Measurements from ENCODE around the gene MAPK11.

MAPK11 gene

DNA sequence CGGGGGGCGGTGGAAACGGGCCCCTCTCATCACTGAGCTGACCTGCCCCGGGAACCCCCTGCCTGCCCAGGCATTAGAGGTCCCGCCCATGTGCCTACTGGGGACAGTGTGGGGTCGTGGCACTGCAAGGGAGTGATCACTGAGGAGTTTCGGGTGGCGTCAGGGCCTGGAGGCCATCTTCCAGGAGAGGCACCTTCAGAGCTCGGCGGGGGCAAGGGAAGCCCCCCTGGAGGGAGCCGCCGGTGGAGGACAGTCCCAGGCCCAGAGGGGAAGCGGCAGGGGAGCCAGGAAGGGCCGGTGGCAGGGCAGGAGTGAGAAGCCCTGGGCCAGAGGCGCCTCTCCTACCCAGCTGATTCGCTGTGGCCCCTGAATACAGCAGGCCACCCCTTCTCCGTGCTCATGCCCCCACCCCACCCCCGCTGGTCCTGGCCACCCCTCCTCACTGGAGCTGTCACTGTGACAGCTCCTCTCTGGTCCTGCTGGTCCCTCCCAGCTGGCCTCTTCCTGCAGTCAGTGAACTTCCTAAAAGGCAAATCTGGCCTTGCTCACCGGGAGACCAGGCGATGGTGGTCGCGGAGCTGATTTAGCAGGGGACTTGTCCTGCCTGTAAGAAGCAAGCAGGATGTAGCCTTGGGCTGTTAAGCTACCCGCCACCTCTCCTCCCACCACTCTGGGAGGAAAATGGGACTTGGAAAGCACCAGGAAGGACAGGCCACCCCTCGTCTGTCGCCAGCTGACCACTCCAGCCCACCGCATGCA is 2.0 kb upstream of the MAPK11 start:
- H3K9ac ChIP-seq (ENCODE audit: low read depth, low read length): no peak overlapping the region
- H3K36me3 ChIP-seq (ENCODE audit: insufficient read depth, low read length): peaks cover 6% of the 10 kb centered on the region
- peaks cover 8% of the 10 kb centered on the region; the same call in 1 of the 2 replicates for H3K9me3 ChIP-seq (ENCODE audit: control insufficient read depth, insufficient read depth, low read length)
- H3K4me1 ChIP-seq (ENCODE audit: insufficient read depth, low read length): peaks cover 10% of the 10 kb centered on the region; the same call in 1 of the 2 replicates

DNA sequence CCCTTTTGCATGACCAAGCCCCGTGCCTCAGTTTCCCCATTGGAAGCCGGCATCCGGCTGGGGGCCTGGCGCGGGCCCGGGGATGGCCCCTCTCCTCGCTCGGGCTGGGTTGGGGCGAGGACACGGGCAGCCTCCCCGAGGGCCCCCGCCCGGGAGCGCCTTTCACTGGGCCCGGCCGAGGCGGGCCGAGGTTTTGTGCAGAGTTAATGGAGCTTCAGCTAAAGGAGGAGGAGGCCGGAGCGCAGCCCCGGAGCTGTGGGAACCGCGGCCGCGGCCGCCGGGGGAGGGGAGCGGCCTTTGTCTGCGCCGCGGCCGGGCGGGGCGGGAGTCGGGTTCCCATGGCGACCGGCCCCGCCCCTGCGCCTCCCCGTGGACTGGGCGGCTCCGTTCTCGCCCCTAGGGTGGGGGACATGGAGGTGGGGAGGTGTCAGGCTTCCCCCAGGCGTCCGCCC is 1.4 kb upstream of the MAPK11 start:
- H3K9ac ChIP-seq (ENCODE audit: low read depth, low read length): peak overlapping the region; percentile 32; the same call in 1 of the 2 replicates
- H3K36me3 ChIP-seq (ENCODE audit: insufficient read depth, low read length): peaks cover 5% of the 10 kb centered on the region; the same call in 1 of the 2 replicates
- H3K9me3 ChIP-seq (ENCODE audit: control insufficient read depth, insufficient read depth, low read length): peaks cover 6% of the 10 kb centered on the region; the same call in 1 of the 2 replicates
- H3K4me1 ChIP-seq (ENCODE audit: insufficient read depth, low read length): peaks cover 10% of the 10 kb centered on the region; the same call in 1 of the 2 replicates

DNA sequence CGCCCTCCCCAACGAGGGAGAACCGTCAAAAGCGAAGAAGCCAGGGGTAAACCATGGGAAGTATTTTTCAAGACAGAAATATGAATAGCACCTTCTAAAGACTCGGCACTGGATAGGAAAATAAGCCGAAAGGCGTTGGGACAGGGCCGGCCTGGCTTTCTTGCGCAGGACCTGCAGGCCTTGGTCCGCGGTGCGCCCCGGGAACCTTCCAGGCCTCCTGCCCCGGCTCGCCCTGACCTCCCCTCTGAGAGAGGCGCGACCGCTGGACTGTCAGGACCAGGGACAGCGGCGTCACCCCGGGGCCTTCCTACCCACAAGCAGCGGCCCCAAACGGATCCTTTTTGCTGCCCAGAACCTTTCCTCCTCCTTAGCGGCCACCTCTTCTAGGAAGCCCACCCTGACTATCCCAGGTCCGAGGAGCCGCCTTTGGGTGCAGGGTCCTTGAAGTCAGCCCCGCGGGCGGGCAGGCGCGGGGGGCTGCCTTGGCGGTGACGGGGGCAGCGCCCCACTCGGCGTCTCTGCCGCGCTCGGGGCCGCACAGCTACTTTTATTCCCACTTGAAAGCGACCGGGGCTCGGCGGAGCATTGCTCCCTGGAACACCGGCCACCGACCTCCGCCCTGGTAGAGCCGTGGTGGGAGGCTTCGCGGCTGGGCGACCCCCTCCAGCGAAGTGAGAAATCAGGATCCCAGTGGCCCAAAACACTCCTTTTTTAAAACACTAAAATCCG is 650 bp upstream of the MAPK11 start:
- peak overlapping the region; percentile 36; the same call in 1 of the 2 replicates for H3K9ac ChIP-seq (ENCODE audit: low read depth, low read length)

DNA sequence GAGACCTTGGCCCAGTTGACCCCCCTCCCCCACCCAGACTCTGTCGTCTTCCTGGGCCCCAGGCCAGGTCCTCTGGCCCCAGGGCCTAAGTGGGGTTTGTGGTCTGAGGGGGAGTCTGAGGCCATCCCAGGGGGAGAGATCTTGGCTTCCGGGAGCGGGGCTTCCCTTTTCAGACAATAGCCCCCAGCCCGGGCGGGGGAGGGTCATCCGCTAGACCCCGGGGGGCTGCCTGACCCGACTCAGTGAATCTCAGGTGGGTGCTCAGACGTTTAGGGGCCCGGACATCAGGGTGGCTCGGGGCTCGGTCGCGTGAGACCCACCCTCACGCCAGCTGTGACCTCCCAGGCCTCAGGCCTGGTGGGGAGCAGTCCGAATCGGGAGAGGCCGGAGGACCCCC is 609 bp downstream of the MAPK11 start:
- Histone ChIP-seq H3K9ac (ENCODE audit: low read depth, low read length) (peak overlapping the region; percentile 45; the same call in 1 of the 2 replicates), H3K36me3 (ENCODE audit: insufficient read depth, low read length) (no peaks in the 10 kb centered on the region), H3K4me1 (ENCODE audit: insufficient read depth, low read length) (peaks cover 10% of the 10 kb centered on the region; the same call in 1 of the 2 replicates), H3K9me3 (ENCODE audit: control insufficient read depth, insufficient read depth, low read length) (no peaks in the 10 kb centered on the region)

More for the DNA sequence above, 650 bp upstream of the MAPK11 start:
- Histone ChIP-seq H3K4me1 (ENCODE audit: insufficient read depth, low read length) (peaks cover 10% of the 10 kb centered on the region; the same call in 1 of the 2 replicates), H3K9me3 (ENCODE audit: control insufficient read depth, insufficient read depth, low read length) (peaks cover under 1% of the 10 kb centered on the region; the same call in 1 of the 2 replicates), H3K36me3 (ENCODE audit: insufficient read depth, low read length) (peaks cover 5% of the 10 kb centered on the region; the same call in 1 of the 2 replicates)

DNA sequence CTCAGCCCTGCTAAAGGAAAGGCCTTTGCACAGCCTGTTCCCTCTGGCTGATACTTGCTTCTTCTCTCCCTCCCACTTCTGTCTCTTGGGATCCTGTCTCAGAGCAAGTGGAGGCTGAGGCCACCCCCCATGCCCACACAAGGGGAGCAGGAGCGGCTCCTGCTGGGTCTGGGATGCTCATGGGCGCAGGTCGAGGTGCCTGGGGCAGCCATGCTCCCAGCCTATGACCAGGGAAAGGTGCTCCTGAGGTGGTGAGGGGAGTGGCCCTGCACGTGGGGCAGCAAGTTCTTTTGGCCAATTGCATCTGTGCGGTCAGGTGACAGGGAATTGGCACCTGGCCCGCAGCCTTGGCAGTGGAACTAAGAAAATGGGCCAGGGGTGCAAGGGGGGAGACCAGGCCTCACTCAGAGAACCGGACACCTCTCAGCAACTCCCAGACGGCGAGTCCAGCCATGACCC is 1.5 kb downstream of the MAPK11 start:
- no peak overlapping the region for H3K9ac ChIP-seq (ENCODE audit: low read depth, low read length)
- no peaks in the 10 kb centered on the region for H3K36me3 ChIP-seq (ENCODE audit: insufficient read depth, low read length)
- H3K9me3 ChIP-seq (ENCODE audit: control insufficient read depth, insufficient read depth, low read length): no peaks in the 10 kb centered on the region
- peaks cover 10% of the 10 kb centered on the region; the same call in 1 of the 2 replicates for H3K4me1 ChIP-seq (ENCODE audit: insufficient read depth, low read length)

DNA sequence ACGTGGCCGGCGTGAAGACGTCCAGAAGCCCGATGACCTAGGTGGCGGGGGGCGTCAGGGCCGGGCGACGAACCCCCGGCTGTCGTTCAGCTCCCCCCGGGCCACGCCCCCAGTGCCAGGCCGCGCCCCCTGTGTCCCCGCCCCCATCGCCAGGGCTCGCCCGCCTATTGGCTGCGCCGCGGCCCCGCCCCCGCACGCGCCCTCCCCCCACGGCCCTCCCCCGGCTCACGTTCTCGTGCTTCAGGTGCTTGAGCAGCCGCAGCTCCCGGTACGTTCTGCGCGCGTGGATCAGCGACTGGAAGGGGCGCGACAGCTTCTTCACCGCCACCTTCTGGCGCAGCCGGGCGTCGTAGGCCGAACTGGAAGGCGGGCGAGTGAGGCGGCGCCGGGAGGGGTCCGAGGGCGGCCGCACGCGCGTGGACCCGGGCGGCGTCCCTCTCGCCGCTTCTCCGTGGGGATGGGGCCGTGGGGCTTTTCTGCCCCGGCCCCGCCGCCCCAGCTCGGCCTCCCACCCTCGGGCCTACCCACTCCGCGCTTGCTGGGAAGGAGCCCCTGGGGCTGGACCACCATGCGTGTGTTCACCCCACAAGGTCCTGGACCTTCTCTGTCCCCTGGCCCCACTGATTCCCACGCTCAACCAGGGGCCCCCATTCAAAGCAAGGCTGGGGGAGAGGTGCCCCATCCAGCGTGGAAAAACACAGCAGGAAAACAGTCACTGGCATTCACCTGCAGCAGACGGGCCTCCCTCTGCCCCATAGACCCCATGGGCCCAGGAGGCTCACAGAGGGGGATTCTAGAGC is 2.4 kb downstream of the MAPK11 start:
- H3K9ac ChIP-seq (ENCODE audit: low read depth, low read length): peak overlapping the region; percentile 42; the same call in 1 of the 2 replicates
- peaks cover 15% of the 10 kb centered on the region; the same call in 1 of the 2 replicates for H3K4me1 ChIP-seq (ENCODE audit: insufficient read depth, low read length)
- no peaks in the 10 kb centered on the region for H3K36me3 ChIP-seq (ENCODE audit: insufficient read depth, low read length)
- no peaks in the 10 kb centered on the region for H3K9me3 ChIP-seq (ENCODE audit: control insufficient read depth, insufficient read depth, low read length)

DNA sequence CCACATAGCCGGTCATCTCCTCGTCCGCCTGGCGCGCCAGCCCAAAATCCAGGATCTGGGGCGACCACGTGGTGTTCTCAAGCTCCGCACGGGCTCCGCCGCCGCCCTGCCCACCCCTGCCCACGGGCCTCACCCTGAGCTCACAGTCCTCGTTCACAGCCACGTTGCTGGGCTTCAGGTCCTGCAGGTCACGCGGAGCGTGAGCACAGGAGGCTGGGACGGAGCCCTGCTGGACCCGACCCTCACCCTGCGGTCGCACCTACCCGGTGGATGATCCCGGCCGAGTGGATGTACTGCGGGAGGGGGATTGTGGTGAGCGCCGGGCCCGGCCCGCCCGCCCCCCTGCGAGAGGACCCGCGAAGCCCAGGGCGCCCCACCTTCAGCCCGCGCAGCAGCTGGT is 3.2 kb downstream of the MAPK11 start:
- no peak overlapping the region for H3K9ac ChIP-seq (ENCODE audit: low read depth, low read length)
- peaks cover 23% of the 10 kb centered on the region; the same call in 1 of the 2 replicates for H3K4me1 ChIP-seq (ENCODE audit: insufficient read depth, low read length)

DNA sequence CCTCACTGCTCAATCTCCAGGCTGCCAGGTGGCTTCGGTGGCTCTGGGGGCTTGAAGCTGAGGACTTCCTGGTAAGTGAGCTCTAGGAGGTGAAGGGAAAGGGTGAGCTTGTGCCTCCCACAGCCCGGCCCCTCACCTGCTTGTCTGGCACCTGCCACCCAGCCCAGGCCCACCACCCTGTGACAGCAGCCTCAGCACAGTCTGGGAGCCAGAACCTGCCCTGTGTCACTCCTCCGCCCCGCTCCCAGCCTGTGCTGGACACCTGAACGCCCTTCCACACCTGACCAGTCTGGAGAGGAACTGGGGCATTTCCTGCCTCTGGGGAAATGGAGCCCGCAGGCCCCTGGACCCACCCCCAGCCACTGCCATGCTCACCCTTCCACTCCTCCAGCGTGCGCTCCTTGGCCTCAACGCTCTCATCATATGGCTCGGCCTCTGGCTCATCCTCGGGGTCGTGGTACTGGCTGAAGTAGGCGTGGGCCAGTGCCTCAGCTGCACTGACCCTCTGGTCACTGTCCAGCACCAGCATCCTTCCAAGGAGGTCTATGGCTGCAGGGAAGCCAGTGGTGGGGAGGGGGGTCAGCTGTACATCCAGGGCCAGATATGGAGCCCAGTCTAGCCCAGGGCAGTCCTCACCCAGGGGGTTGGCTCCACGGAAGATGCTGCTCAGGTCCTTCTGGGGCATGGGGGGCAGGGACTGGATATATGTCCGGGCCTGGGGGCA is 5.1 kb downstream of the MAPK11 start:
- Histone ChIP-seq H3K4me1 (ENCODE audit: insufficient read depth, low read length) (peaks cover 24% of the 10 kb centered on the region; the same call in 1 of the 2 replicates), H3K9ac (ENCODE audit: low read depth, low read length) (no peak overlapping the region), H3K9me3 (ENCODE audit: control insufficient read depth, insufficient read depth, low read length) (no peaks in the 10 kb centered on the region), H3K36me3 (ENCODE audit: insufficient read depth, low read length) (no peaks in the 10 kb centered on the region)

More for the DNA sequence above, 3.2 kb downstream of the MAPK11 start:
- Histone ChIP-seq H3K9me3 (ENCODE audit: control insufficient read depth, insufficient read depth, low read length) (no peaks in the 10 kb centered on the region), H3K36me3 (ENCODE audit: insufficient read depth, low read length) (no peaks in the 10 kb centered on the region)

DNA sequence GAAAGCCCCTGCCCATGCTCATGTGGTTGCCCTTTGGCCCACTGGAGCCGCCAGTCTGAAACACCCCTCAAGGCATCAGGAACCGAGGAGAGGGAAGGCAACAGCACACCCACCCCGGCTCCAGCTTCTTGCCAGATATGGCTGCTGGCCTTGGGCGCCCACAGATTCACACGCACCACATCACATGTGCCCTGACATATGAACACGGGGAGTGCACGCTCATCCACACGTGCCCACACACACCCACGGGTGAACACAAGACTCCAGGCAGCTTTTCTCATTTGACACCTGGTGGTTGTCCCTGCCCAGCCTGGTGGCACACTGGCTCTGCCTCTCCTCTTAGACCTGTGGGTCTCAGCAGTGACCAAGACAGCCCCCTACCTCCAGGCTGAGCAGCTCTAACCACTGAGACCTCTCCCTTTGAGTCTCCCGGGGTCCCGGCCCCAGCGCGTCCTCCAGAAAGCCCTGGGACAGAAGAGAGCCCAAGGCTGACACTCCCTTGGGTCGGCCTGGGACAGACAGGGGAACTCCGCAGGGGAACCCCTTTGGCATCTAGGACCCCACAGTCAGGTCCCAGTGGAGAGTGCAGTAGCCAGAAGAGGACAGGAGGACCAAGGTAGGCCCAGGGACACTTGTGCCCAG is 6.0 kb downstream of the MAPK11 start:
- no peaks in the 10 kb centered on the region for H3K9me3 ChIP-seq (ENCODE audit: control insufficient read depth, insufficient read depth, low read length)
- peaks cover 21% of the 10 kb centered on the region; the same call in 1 of the 2 replicates for H3K4me1 ChIP-seq (ENCODE audit: insufficient read depth, low read length)
- H3K36me3 ChIP-seq (ENCODE audit: insufficient read depth, low read length): no peaks in the 10 kb centered on the region
- H3K9ac ChIP-seq (ENCODE audit: low read depth, low read length): no peak overlapping the region

DNA sequence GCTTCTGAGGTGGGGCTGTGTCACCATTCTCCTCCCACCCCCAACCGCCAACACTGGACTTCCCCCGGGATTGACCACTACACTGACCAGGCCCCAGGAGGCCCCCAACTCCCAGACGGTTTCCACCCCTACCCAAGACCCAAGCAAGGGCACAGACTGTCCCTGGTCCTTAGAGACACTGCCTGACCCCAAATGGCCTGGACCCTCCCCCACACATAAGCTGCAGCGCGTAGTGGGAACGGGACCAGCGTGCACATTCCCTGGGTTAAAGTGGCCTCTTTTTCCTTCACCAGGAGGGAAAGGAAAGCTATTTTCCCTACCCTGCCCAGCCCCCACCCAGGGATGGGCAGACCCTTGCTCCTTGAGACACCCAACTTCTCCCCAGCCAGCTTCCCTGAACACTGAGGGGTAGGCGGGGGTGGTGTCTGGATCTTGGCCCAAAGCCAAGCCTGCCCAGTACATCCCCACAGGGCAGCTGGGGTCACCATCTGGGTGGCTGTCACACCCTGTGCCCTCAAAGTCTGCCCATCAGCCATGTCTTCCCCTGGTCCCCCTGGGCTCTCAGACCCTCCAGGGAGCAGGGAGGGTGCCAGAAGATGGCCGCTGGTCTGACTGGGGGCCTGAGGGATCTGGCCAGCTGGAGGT is 7.1 kb downstream of the MAPK11 start:
- H3K9ac ChIP-seq (ENCODE audit: low read depth, low read length): no peak overlapping the region
- H3K36me3 ChIP-seq (ENCODE audit: insufficient read depth, low read length): no peaks in the 10 kb centered on the region
- no peaks in the 10 kb centered on the region for H3K9me3 ChIP-seq (ENCODE audit: control insufficient read depth, insufficient read depth, low read length)
- peaks cover 14% of the 10 kb centered on the region; the same call in 1 of the 2 replicates for H3K4me1 ChIP-seq (ENCODE audit: insufficient read depth, low read length)

DNA sequence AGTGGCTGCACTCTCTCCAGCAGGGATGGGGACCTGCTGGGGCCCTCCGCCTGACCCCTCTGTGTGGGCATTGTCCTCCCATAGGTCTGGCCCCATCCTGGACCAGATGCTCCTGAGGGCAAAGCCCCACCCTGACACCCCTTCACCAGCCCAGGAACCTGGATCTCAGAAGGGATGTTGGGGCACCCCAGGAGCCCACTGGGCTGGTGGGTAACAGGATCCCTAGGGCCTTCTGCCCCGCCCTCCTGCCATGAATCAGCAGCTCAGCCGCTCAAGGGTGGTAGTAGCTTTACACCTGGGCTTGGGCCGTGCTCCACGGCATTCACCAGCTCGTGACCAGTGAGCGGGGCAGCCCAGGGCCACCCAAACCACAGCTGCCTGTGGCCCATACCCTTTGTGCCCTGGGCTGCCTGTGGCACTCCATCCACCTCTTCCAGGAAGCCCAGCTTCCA is 7.7 kb downstream of the MAPK11 start:
- H3K9ac ChIP-seq (ENCODE audit: low read depth, low read length): peak overlapping the region; percentile 36; the same call in 1 of the 2 replicates
- H3K4me1 ChIP-seq (ENCODE audit: insufficient read depth, low read length): peaks cover 14% of the 10 kb centered on the region; the same call in 1 of the 2 replicates

DNA sequence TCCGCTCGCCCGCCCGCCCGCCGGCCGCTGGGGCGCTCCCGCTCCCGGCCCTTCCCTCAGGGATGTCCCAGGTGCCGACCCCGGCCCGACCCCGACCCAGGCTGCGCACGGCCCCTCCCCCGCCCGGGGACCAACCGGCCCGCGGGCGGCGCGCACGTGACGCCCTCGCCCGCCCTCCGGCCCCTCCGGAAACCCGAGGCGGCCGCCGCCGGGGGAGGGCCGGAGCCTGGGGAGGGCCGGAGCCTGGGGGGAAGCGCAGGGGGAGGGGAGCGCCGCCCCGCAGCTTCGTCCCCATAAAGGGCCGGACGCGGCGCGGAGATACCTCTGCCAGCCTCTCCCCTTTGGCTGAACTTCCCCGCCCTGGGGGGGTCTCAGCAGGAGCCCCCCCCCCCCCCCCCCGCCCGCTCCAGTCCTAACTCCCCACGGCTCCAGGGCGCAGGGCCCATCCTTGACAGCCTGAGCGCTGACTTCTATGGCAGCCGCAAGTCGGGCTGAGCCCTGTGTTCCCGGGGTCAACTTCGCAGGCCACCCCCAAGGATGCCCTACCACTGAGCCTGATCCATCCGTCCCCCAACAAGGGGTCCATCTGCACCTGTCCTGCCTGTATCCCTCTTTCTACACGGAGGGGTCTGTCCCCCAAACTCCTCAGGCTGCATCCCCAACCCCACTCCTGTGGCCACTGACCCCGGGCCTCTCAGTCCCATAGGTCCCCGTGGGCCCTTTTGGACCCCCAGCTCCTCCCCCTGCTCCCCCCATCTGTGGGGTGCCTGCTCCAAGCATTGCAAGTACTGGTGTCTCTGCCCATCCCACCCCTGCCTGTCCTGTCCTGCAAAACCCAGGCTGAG is 8.3 kb downstream of the MAPK11 start, which contains the start of gene MAPK12:
TSS of gene MAPK12 (minus strand) at position 69 of the 845 bp plus-strand sequence. CDS start 174 bp downstream, outside the sequence.
- Histone ChIP-seq H3K36me3 (ENCODE audit: insufficient read depth, low read length) (no peaks in the 10 kb centered on the region), H3K9ac (ENCODE audit: low read depth, low read length) (peak within 1 kb of the TSS; percentile 56), H3K9me3 (ENCODE audit: control insufficient read depth, insufficient read depth, low read length) (no peaks in the 10 kb centered on the region), H3K4me1 (ENCODE audit: insufficient read depth, low read length) (peaks cover 14% of the 10 kb centered on the region; the same call in 1 of the 2 replicates)

More for the DNA sequence above, 7.7 kb downstream of the MAPK11 start:
- no peaks in the 10 kb centered on the region for H3K36me3 ChIP-seq (ENCODE audit: insufficient read depth, low read length)
- no peaks in the 10 kb centered on the region for H3K9me3 ChIP-seq (ENCODE audit: control insufficient read depth, insufficient read depth, low read length)

All from ES-I3 (cell line).